Keratinocyte (primary cell): Measurements from ENCODE around the gene DNAH10. TPM values are rescaled to one million over a fixed set of nuclear protein-coding genes. Genes with fewer than 3 reads are reported as not detected.

Experiments used
- DNase-seq: peaks from one replicate; pipeline ENCODE4 v3.0.0-alpha.2; 2011; ENCODE audit warnings: low read depth, missing footprints, low spot score
- FAIRE-seq: peaks from 2 replicates; lab custom pipeline; 2011; peaks lifted over from hg19 to GRCh38; lab: Jason Lieb, UNC
- H2AFZ ChIP-seq: 2 replicates; pipeline ENCODE4 v1.6.0; 2012; ENCODE audit warnings: low read length, control low read depth, inconsistent platforms; ENCODE audit not compliant: control insufficient read depth
- H3K27ac ChIP-seq: 2 replicates; pipeline ENCODE4 v1.5.1; 2011; ENCODE audit warnings: low read length; ENCODE audit not compliant: control insufficient read depth, insufficient read depth
- H3K27me3 ChIP-seq: 3 replicates; pipeline ENCODE4 v1.6.0; 2011; ENCODE audit warnings: low read length; ENCODE audit not compliant: control insufficient read depth, insufficient read depth; ENCODE audit errors: extremely low read depth
- H3K36me3 ChIP-seq, 2 experiments: 2 replicates in 1 of 2; 3 replicates in 1 of 2; pipeline ENCODE4 v1.5.1; 2011; ENCODE audit warnings: low read length in 2 of 2, mild to moderate bottlenecking in 1 of 2; ENCODE audit not compliant: control insufficient read depth in 2 of 2, insufficient read depth in 2 of 2; ENCODE audit errors: extremely low read depth in 1 of 2
- H3K4me1 ChIP-seq: 3 replicates; pipeline ENCODE4 v1.5.1; 2011; ENCODE audit warnings: low read length; ENCODE audit not compliant: control insufficient read depth, insufficient read depth; ENCODE audit errors: extremely low read depth
- H3K4me2 ChIP-seq: 3 replicates; pipeline ENCODE4 v1.6.0; 2011; ENCODE audit warnings: low read depth, low read length; ENCODE audit not compliant: control insufficient read depth, insufficient read depth; ENCODE audit errors: extremely low read depth
- H3K4me3 ChIP-seq, 3 experiments: fragments of 200-600 bp in 1 of 3; sonication (generic) in 1 of 3; 2 replicates in 2 of 3; 3 replicates in 1 of 3; pipeline ENCODE4 v1.5.1; 2011 to 2016; ENCODE audit warnings: low read length in 3 of 3, mild to moderate bottlenecking in 3 of 3, control low read depth in 2 of 3, inconsistent platforms in 1 of 3, low read depth in 1 of 3, mixed read lengths in 1 of 3, mixed run types in 1 of 3, moderate library complexity in 1 of 3; ENCODE audit not compliant: control insufficient read depth in 2 of 3, insufficient read depth in 2 of 3; ENCODE audit errors: extremely low read depth in 1 of 3
- H3K79me2 ChIP-seq: 2 replicates; pipeline ENCODE4 v1.6.0; 2012; ENCODE audit warnings: low read length; ENCODE audit not compliant: control insufficient read depth, insufficient read depth
- H3K9ac ChIP-seq: 3 replicates; pipeline ENCODE4 v1.6.0; 2011; ENCODE audit warnings: low read length; ENCODE audit not compliant: control insufficient read depth, insufficient read depth; ENCODE audit errors: extremely low read depth
- H3K9me1 ChIP-seq: 3 replicates; pipeline ENCODE4 v1.6.0; 2011; ENCODE audit warnings: low read length; ENCODE audit not compliant: control insufficient read depth, insufficient read depth; ENCODE audit errors: extremely low read depth
- H3K9me3 ChIP-seq: 2 replicates; pipeline ENCODE4 v1.5.1; 2012; ENCODE audit warnings: low read depth, low read length; ENCODE audit not compliant: control insufficient read depth
- H4K20me1 ChIP-seq: 3 replicates; pipeline ENCODE4 v1.6.0; 2011; ENCODE audit warnings: low read length; ENCODE audit not compliant: control insufficient read depth, insufficient read depth; ENCODE audit errors: extremely low read depth
- EZH2 ChIP-seq: IDR thresholded peaks from one replicate; pipeline ENCODE4 v1.6.1; 2012; ENCODE audit warnings: inconsistent platforms, mild to moderate bottlenecking, low read length, moderate library complexity
- dilution Hi-C: fragments of 300-500 bp; cut with MboI; formaldehyde crosslinking; loops from one replicate; pipeline ENCODE4 v1.7.0; 2020; ENCODE audit warnings: low sequenced_read_pairs; ENCODE audit not compliant: extremely low pct_ligation_motif_present
- polyA plus RNA-seq, 5 experiments: library from polyadenylated mRNA; depleted of rRNA in 3 of 5; stranded (reverse) in 3 of 5; stranded (forward) in 1 of 5; unstranded in 1 of 5; fragments of >200 nt; gene quantifications; 1 replicate in 1 of 5; 2 replicates in 3 of 5; 3 replicates in 1 of 5; pipeline versions ENCODE4 v1.2.1 to v1.2.3, GENCODE V29; 2011 to 2012; ENCODE audit warnings: missing spikeins in 2 of 5, low read depth in 1 of 5, low replicate concordance in 1 of 5
- TF ChIP-seq, protein P1 (sequence below), 3 experiments: IDR thresholded peaks in 1 of 3; conservative IDR thresholded peaks in 1 of 3; optimal IDR thresholded peaks in 1 of 3; 2 replicates in 2 of 3; 3 replicates in 1 of 3; pipeline versions ENCODE3 to v1.5.1; 2011; ENCODE audit warnings: low read length in 3 of 3, mild to moderate bottlenecking in 3 of 3, moderate library complexity in 2 of 3, control low read depth in 1 of 3, inconsistent platforms in 1 of 3; ENCODE audit not compliant: insufficient read depth in 2 of 3; ENCODE audit errors: extremely low read depth in 1 of 3

Gene DNAH10
- polyA plus RNA-seq, 1 donor (not counting 4 experiments of a cell fraction or from before 2014, with no cell fraction given): 0.08 TPM

DNA sequence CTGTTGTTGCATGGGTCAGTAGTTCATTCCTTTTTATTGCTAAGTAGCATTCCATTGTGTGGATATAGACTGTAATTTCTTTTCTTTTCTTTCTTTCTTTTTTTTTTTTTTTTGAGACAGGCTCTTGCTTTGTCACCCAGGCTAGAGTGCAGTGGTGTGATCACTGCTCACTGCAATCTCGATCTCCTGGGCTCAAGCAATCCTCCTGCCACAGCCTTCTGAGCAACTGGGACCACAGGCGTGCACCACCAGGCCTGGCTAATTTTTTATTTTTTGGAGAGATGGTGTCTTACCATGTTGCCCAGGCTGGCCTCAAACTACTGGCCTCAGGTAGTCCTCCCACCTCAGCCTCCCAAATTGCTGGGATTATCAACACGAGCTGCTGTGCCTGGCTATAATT lies 44.8 kb upstream of the DNAH10 start:
- Histone ChIP-seq H4K20me1 (no peaks in the 10 kb centered on the region), H3K9me3 (no peaks in the 10 kb centered on the region), H3K27me3 (no peaks in the 10 kb centered on the region), H3K79me2 (peaks cover 7% of the 10 kb centered on the region), H3K9ac (no peak overlapping the region), H3K4me1 (peaks cover 20% of the 10 kb centered on the region), H3K27ac (no peak overlapping the region), H3K4me3 (no peak overlapping the region), H2AFZ (no peak overlapping the region), H3K4me2 (no peak overlapping the region), H3K9me1 (no peaks in the 10 kb centered on the region), H3K36me3 (no peaks in the 10 kb centered on the region)
- TF ChIP-seq, protein P1, sequence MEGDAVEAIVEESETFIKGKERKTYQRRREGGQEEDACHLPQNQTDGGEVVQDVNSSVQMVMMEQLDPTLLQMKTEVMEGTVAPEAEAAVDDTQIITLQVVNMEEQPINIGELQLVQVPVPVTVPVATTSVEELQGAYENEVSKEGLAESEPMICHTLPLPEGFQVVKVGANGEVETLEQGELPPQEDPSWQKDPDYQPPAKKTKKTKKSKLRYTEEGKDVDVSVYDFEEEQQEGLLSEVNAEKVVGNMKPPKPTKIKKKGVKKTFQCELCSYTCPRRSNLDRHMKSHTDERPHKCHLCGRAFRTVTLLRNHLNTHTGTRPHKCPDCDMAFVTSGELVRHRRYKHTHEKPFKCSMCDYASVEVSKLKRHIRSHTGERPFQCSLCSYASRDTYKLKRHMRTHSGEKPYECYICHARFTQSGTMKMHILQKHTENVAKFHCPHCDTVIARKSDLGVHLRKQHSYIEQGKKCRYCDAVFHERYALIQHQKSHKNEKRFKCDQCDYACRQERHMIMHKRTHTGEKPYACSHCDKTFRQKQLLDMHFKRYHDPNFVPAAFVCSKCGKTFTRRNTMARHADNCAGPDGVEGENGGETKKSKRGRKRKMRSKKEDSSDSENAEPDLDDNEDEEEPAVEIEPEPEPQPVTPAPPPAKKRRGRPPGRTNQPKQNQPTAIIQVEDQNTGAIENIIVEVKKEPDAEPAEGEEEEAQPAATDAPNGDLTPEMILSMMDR (optimal IDR thresholded peaks at IDR 0.05 in 1 of 3, IDR thresholded peaks at IDR 0.05 in 1 of 3, conservative IDR thresholded peaks at IDR 0.05 in 1 of 3; ENCODE audit: extremely low read depth in 1 of 3, insufficient read depth in 2 of 3, low read length in 3 of 3): no peak
- TF ChIP-seq EZH2: no peak
- dilution Hi-C loops: no loop called here
- DNase-seq (no peak), FAIRE-seq (no peak)

DNA sequence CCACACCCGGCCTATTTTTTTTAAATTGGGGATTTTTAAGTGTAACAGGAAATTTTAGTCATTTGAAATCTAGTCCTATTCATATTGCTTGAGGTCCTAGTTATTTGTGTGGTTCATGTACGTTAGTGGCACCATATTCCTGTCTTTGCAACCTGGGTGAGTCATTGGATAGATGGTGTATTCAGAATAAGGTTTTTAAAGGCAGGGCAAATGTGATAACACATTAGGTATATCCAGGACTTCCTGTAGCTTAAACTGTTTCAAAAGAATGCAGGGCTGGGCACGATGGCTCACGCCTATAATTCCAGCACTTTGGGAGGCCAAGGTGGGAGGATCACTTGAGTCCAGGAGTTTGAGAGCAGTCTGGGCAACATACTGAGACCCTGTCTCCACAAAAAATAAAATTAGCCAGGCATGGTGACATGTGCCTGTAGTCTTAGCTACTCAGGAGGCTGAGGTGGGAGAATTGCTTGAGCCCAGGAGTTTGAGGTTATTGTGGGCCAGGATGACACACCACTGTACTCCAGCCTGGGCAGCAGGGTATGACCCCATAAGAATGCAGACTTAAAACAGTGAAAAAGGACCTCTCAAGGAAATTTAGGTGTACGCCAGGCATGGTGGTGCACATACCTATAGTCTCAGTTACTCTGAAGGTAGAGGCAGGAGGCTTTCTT lies 41.8 kb upstream of the DNAH10 start:
- FAIRE-seq: no peak

More for the DNA sequence above, 41.8 kb upstream of the DNAH10 start:
- H3K9me3 ChIP-seq: no peaks in the 10 kb centered on the region
- H3K79me2 ChIP-seq: no peaks in the 10 kb centered on the region
- TF ChIP-seq, protein P1 (optimal IDR thresholded peaks at IDR 0.05 in 1 of 3, IDR thresholded peaks at IDR 0.05 in 1 of 3, conservative IDR thresholded peaks at IDR 0.05 in 1 of 3; ENCODE audit: extremely low read depth in 1 of 3, insufficient read depth in 2 of 3, low read length in 3 of 3): no peak
- no peak for TF ChIP-seq EZH2
- H3K36me3 ChIP-seq: no peaks in the 10 kb centered on the region
- no peak overlapping the region for H3K4me3 ChIP-seq
- no peak overlapping the region for H3K9ac ChIP-seq
- H3K4me2 ChIP-seq: no peak overlapping the region
- peaks cover 6% of the 10 kb centered on the region for H3K4me1 ChIP-seq
- no peaks in the 10 kb centered on the region for H3K27me3 ChIP-seq
- DNase-seq: no peak
- H2AFZ ChIP-seq: no peak overlapping the region
- no peaks in the 10 kb centered on the region for H3K9me1 ChIP-seq
- dilution Hi-C loops: no loop called here
- no peak overlapping the region for H3K27ac ChIP-seq
- no peaks in the 10 kb centered on the region for H4K20me1 ChIP-seq
